ENCODE results near the gene DMD.

DMD gene

GRCh38 chrX:31547816-31548215 is 1663.5 kb downstream of the DMD start:
- TF ChIP-seq CTCF (IDR thresholded peaks at IDR 0.05; ENCODE audit: borderline replicate concordance, extremely low read depth, low read length, poor library complexity, severe bottlenecking) (no peak), EZH2 (IDR thresholded peaks at IDR 0.05; ENCODE audit: borderline replicate concordance, low read depth, low read length, severe bottlenecking) (no peak)
- Histone ChIP-seq H4K20me1 (ENCODE audit: insufficient read depth, low read length) (no peaks in the 10 kb centered on the region), H3K79me2 (ENCODE audit: insufficient read depth, low read length) (no peaks in the 10 kb centered on the region), H3K27ac (ENCODE audit: low read length) (no peak overlapping the region), H3K36me3 (ENCODE audit: insufficient read depth, low read length) (no peaks in the 10 kb centered on the region), H3K4me2 (ENCODE audit: insufficient read depth, low read length) (no peak overlapping the region), H3K4me1 (ENCODE audit: insufficient read depth, low read length) (no peaks in the 10 kb centered on the region), H2AFZ (ENCODE audit: low read depth, low read length) (no peak overlapping the region), H3K4me3 (ENCODE audit: low read depth in 1 of 2, low read length in 2 of 2) (no peak overlapping the region), H3K9ac (ENCODE audit: low read depth, low read length) (no peak overlapping the region), H3K9me3 (ENCODE audit: insufficient read depth, low read length, severe bottlenecking) (no peaks in the 10 kb centered on the region), H3K27me3 (ENCODE audit: insufficient read depth, low read length, poor library complexity) (no peaks in the 10 kb centered on the region)
- no peak for ATAC-seq (ENCODE audit: insufficient read depth, low read depth)
- DNase-seq = no peak

DNA sequence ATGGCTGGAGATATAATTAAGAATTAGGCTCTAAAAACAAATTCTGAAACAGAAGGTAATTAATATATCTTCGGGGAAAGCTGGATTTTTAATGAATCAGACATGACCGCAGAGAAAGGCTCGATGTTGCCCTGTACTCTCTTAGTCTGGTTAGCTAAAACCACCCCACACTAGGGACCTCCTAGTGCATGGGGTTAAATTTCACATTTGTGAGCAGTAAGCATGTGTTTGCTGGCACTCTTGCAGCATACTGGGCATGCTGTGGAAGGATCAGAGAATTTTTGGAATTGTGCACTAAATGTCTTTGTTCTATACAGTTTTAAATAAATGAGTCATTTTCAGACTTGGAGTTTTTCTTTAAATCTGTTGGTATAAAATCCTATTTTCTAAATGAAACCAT is 1663.9 kb downstream of the DMD start:
- no peaks in the 10 kb centered on the region for H3K79me2 ChIP-seq (ENCODE audit: insufficient read depth, low read length)
- H3K9me3 ChIP-seq (ENCODE audit: insufficient read depth, low read length, severe bottlenecking) = no peaks in the 10 kb centered on the region
- H2AFZ ChIP-seq (ENCODE audit: low read depth, low read length) = no peak overlapping the region
- H3K4me1 ChIP-seq (ENCODE audit: insufficient read depth, low read length) = no peaks in the 10 kb centered on the region
- no peak for DNase-seq
- no peak overlapping the region for H3K4me3 ChIP-seq (ENCODE audit: low read depth in 1 of 2, low read length in 2 of 2)
- no peaks in the 10 kb centered on the region for H3K36me3 ChIP-seq (ENCODE audit: insufficient read depth, low read length)
- no peak for TF ChIP-seq EZH2 (IDR thresholded peaks at IDR 0.05; ENCODE audit: borderline replicate concordance, low read depth, low read length, severe bottlenecking)
- no peak for TF ChIP-seq CTCF (IDR thresholded peaks at IDR 0.05; ENCODE audit: borderline replicate concordance, extremely low read depth, low read length, poor library complexity, severe bottlenecking)
- no peak for ATAC-seq (ENCODE audit: insufficient read depth, low read depth)
- no peak overlapping the region for H3K9ac ChIP-seq (ENCODE audit: low read depth, low read length)
- H3K4me2 ChIP-seq (ENCODE audit: insufficient read depth, low read length) = no peak overlapping the region
- no peaks in the 10 kb centered on the region for H3K27me3 ChIP-seq (ENCODE audit: insufficient read depth, low read length, poor library complexity)
- H3K27ac ChIP-seq (ENCODE audit: low read length) = no peak overlapping the region
- H4K20me1 ChIP-seq (ENCODE audit: insufficient read depth, low read length) = no peaks in the 10 kb centered on the region

GRCh38 chrX:31546126-31546525 is 1665.2 kb downstream of the DMD start:
- DNase-seq (no peak), ATAC-seq (ENCODE audit: insufficient read depth, low read depth) (no peak)
- H4K20me1 ChIP-seq (ENCODE audit: insufficient read depth, low read length) = no peaks in the 10 kb centered on the region
- H3K9me3 ChIP-seq (ENCODE audit: insufficient read depth, low read length, severe bottlenecking) = no peaks in the 10 kb centered on the region
- H3K9ac ChIP-seq (ENCODE audit: low read depth, low read length) = no peak overlapping the region
- no peak for TF ChIP-seq EZH2 (IDR thresholded peaks at IDR 0.05; ENCODE audit: borderline replicate concordance, low read depth, low read length, severe bottlenecking)
- no peak for TF ChIP-seq CTCF (IDR thresholded peaks at IDR 0.05; ENCODE audit: borderline replicate concordance, extremely low read depth, low read length, poor library complexity, severe bottlenecking)
- no peaks in the 10 kb centered on the region for H3K36me3 ChIP-seq (ENCODE audit: insufficient read depth, low read length)
- no peaks in the 10 kb centered on the region for H3K79me2 ChIP-seq (ENCODE audit: insufficient read depth, low read length)
- H3K27ac ChIP-seq (ENCODE audit: low read length) = no peak overlapping the region
- H3K4me3 ChIP-seq (ENCODE audit: low read depth in 1 of 2, low read length in 2 of 2) = no peak overlapping the region
- H3K4me1 ChIP-seq (ENCODE audit: insufficient read depth, low read length) = no peaks in the 10 kb centered on the region
- H2AFZ ChIP-seq (ENCODE audit: low read depth, low read length) = no peak overlapping the region
- no peak overlapping the region for H3K4me2 ChIP-seq (ENCODE audit: insufficient read depth, low read length)
- no peaks in the 10 kb centered on the region for H3K27me3 ChIP-seq (ENCODE audit: insufficient read depth, low read length, poor library complexity)

- TF ChIP-seq EZH2 (IDR thresholded peaks at IDR 0.05; ENCODE audit: borderline replicate concordance, low read depth, low read length, severe bottlenecking) = no peak
- no peak for TF ChIP-seq CTCF (IDR thresholded peaks at IDR 0.05; ENCODE audit: borderline replicate concordance, extremely low read depth, low read length, poor library complexity, severe bottlenecking)
- Histone ChIP-seq H3K9me3 (ENCODE audit: insufficient read depth, low read length, severe bottlenecking) (no peaks in the 10 kb centered on the region), H2AFZ (ENCODE audit: low read depth, low read length) (no peak overlapping the region), H3K79me2 (ENCODE audit: insufficient read depth, low read length) (no peaks in the 10 kb centered on the region), H3K4me2 (ENCODE audit: insufficient read depth, low read length) (no peak overlapping the region), H3K36me3 (ENCODE audit: insufficient read depth, low read length) (no peaks in the 10 kb centered on the region), H3K9ac (ENCODE audit: low read depth, low read length) (no peak overlapping the region), H4K20me1 (ENCODE audit: insufficient read depth, low read length) (no peaks in the 10 kb centered on the region), H3K4me1 (ENCODE audit: insufficient read depth, low read length) (no peaks in the 10 kb centered on the region), H3K27ac (ENCODE audit: low read length) (no peak overlapping the region), H3K27me3 (ENCODE audit: insufficient read depth, low read length, poor library complexity) (no peaks in the 10 kb centered on the region), H3K4me3 (ENCODE audit: low read depth in 1 of 2, low read length in 2 of 2) (no peak overlapping the region)
- DNase-seq (no peak), ATAC-seq (ENCODE audit: insufficient read depth, low read depth) (no peak)
These were observed 1665.6 kb downstream of the DMD start for GRCh38 chrX:31545726-31546125.

All from DND-41 (cell line).